WTC11 (cell line): ENCODE results near the gene LDB2. TPM values are rescaled to one million over a fixed set of nuclear protein-coding genes. Genes with fewer than 3 reads are reported as not detected.

Source experiments
- ATAC-seq: fragments of 200-7000 bp; cut with Tn5 transposase; 2 replicates; pipeline ENCODE4 v1.10.0; 2021; ENCODE audit warnings: mild to moderate bottlenecking, moderate library complexity
- CTCF ChIA-PET: fragments of 300-600 bp; sonication (Branson Sonifier 250); formaldehyde crosslinking; loops from one replicate; lab custom pipeline; 2021; ENCODE audit warnings: antibody characterized with exemption; lab: Charles Lee
- POLR2A ChIA-PET: fragments of 350-600 bp; sonication (Branson Sonifier 250); formaldehyde crosslinking; loops from one replicate; lab custom pipeline; 2021; ENCODE audit warnings: antibody characterized with exemption; lab: Charles Lee
- DNase-seq: peaks from one replicate; pipeline ENCODE4 v3.0.0; 2021; ENCODE audit warnings: low spot score
- H3K27ac Mint-ChIP-seq: 2 replicates; pipeline ENCODE4 v1.8.0; 2021; ENCODE audit warnings: mixed read lengths
- H3K27me3 Mint-ChIP-seq: 2 replicates; pipeline ENCODE4 v1.8.0; 2021; ENCODE audit warnings: low read depth, mild to moderate bottlenecking, moderate library complexity, mixed read lengths
- H3K36me3 Mint-ChIP-seq: 2 replicates; pipeline ENCODE4 v1.8.0; 2021; ENCODE audit warnings: mixed read lengths
- H3K4me1 Mint-ChIP-seq: 2 replicates; pipeline ENCODE4 v1.8.0; 2022; ENCODE audit warnings: mixed read lengths
- H3K4me3 Mint-ChIP-seq: 2 replicates; pipeline ENCODE4 v1.8.0; 2021; ENCODE audit warnings: mild to moderate bottlenecking, moderate library complexity, mixed read lengths
- H3K9me3 Mint-ChIP-seq: 2 replicates; pipeline ENCODE4 v1.8.0; 2021; ENCODE audit warnings: mixed read lengths
- ELF4 ChIP-seq: sonication (generic); formaldehyde crosslinking; IDR thresholded peaks from 2 replicates; pipeline ENCODE4 v1.8.1; 2022; ENCODE audit warnings: low read depth, mild to moderate bottlenecking, moderate library complexity, missing genetic modification reagents
- EMX1 ChIP-seq: fragments of 250-450 bp; sonication (Bioruptor Pico); IDR thresholded peaks from 2 replicates; pipeline ENCODE4 v1.8.0; 2021; ENCODE audit warnings: mild to moderate bottlenecking
- FOXP1 ChIP-seq: sonication (generic); formaldehyde crosslinking; IDR thresholded peaks from 2 replicates; pipeline ENCODE4 v1.8.0; 2022; ENCODE audit warnings: missing genetic modification reagents, mild to moderate bottlenecking, moderate library complexity, borderline replicate concordance
- GABPB1 ChIP-seq: sonication (generic); formaldehyde crosslinking; IDR thresholded peaks from 2 replicates; pipeline ENCODE4 v1.8.1; 2023; ENCODE audit warnings: mild to moderate bottlenecking, missing genetic modification reagents
- GTF2I ChIP-seq: fragments of 250-450 bp; sonication (Bioruptor Pico); conservative IDR thresholded peaks from 2 replicates; pipeline ENCODE4 v1.4.0; 2021; ENCODE audit warnings: mild to moderate bottlenecking
- IRF2 ChIP-seq: sonication (generic); formaldehyde crosslinking; IDR thresholded peaks from 2 replicates; pipeline ENCODE4 v1.8.0; 2022; ENCODE audit warnings: low read depth, missing genetic modification reagents, borderline replicate concordance
- MYBL2 ChIP-seq: sonication (generic); formaldehyde crosslinking; IDR thresholded peaks from 2 replicates; pipeline ENCODE4 v1.8.1; 2023; ENCODE audit warnings: mild to moderate bottlenecking, moderate library complexity, missing genetic modification reagents
- NFATC4 ChIP-seq: fragments of 250-450 bp; sonication (Bioruptor Pico); IDR thresholded peaks from 2 replicates; pipeline ENCODE4 v1.9.0; 2021; ENCODE audit warnings: mild to moderate bottlenecking
- NFE2L1 ChIP-seq: sonication (generic); formaldehyde crosslinking; IDR thresholded peaks from 2 replicates; pipeline ENCODE4 v1.8.1; 2023; ENCODE audit warnings: missing genetic modification reagents
- NR2C2 ChIP-seq: sonication (generic); formaldehyde crosslinking; IDR thresholded peaks from 2 replicates; pipeline ENCODE4 v1.8.0; 2022; ENCODE audit warnings: mild to moderate bottlenecking, missing genetic modification reagents
- RELA ChIP-seq: sonication (generic); formaldehyde crosslinking; IDR thresholded peaks from 2 replicates; pipeline ENCODE4 v1.8.1; 2022; ENCODE audit warnings: missing genetic modification reagents, mild to moderate bottlenecking, borderline replicate concordance
- RORB ChIP-seq: fragments of 250-450 bp; sonication (Bioruptor Pico); IDR thresholded peaks from 2 replicates; pipeline ENCODE4 v1.9.0; 2021; ENCODE audit warnings: mild to moderate bottlenecking
- TEAD1 ChIP-seq: sonication (generic); formaldehyde crosslinking; IDR thresholded peaks from 2 replicates; pipeline ENCODE4 v1.8.0; 2022; ENCODE audit warnings: mild to moderate bottlenecking, missing genetic modification reagents
- USF2 ChIP-seq: sonication (generic); formaldehyde crosslinking; IDR thresholded peaks from 2 replicates; pipeline ENCODE4 v1.8.1; 2023; ENCODE audit warnings: mild to moderate bottlenecking, missing genetic modification reagents, moderate library complexity
- ZBTB43 ChIP-seq: sonication (generic); formaldehyde crosslinking; IDR thresholded peaks from 2 replicates; pipeline ENCODE4 v1.8.1; 2023; ENCODE audit warnings: mild to moderate bottlenecking, missing genetic modification reagents
- ZNF138 ChIP-seq: sonication (generic); formaldehyde crosslinking; conservative IDR thresholded peaks from 2 replicates; pipeline ENCODE4 v1.8.1; 2022; ENCODE audit warnings: mild to moderate bottlenecking, moderate library complexity, missing genetic modification reagents
- ZNF416 ChIP-seq: fragments of 250-450 bp; sonication (Bioruptor Pico); IDR thresholded peaks from 2 replicates; pipeline ENCODE4 v1.9.0; 2021; ENCODE audit warnings: mild to moderate bottlenecking, inconsistent platforms
- ZNF671 ChIP-seq: fragments of 250-450 bp; sonication (Bioruptor Pico); IDR thresholded peaks from 2 replicates; pipeline ENCODE4 v1.8.0; 2021; ENCODE audit warnings: mild to moderate bottlenecking
- total RNA-seq: library from RNA; stranded (reverse); gene quantifications from 3 replicates; pipeline ENCODE4 v1.2.3, GENCODE V29; 2021
- TF ChIP-seq, protein P1 (sequence below): sonication (generic); formaldehyde crosslinking; IDR thresholded peaks from 2 replicates; pipeline ENCODE4 v1.8.0; 2022; ENCODE audit warnings: mild to moderate bottlenecking, missing genetic modification reagents
- TF ChIP-seq, protein P2 (sequence below): sonication (generic); formaldehyde crosslinking; IDR thresholded peaks from 2 replicates; pipeline ENCODE4 v1.8.1; 2022; ENCODE audit warnings: low read depth, missing genetic modification reagents, borderline replicate concordance
- TF ChIP-seq, protein P3 (sequence below): sonication (generic); formaldehyde crosslinking; IDR thresholded peaks from 2 replicates; pipeline ENCODE4 v1.8.0; 2022; ENCODE audit warnings: missing genetic modification reagents

The LDB2 gene
- total RNA-seq, 1 experiment from 2014 or later: 62.4 TPM

- TF ChIP-seq RORB (CRISPR knock-in tag): no peak
- no peak for TF ChIP-seq MYBL2 (CRISPR knock-in tag)
- TF ChIP-seq, all 79 proteins: peak for 0
These were observed 28.7 kb downstream of the LDB2 start (continued) for GRCh38 chr4:16869594-16870245.

- Mint-ChIP-seq H3K4me1 (peaks cover 27% of the 10 kb centered on the region), H3K27me3 (no peaks in the 10 kb centered on the region), H3K4me3 (no peak overlapping the region), H3K36me3 (peaks cover 13% of the 10 kb centered on the region), H3K27ac (no peak overlapping the region), H3K9me3 (peaks cover 13% of the 10 kb centered on the region)
- TF ChIP-seq GABPB1 (CRISPR knock-in tag) (no peak), USF2 (no peak), RELA (CRISPR knock-in tag) (no peak), NR2C2 (no peak), EMX1 (CRISPR knock-in tag) (no peak), IRF2 (CRISPR knock-in tag) (no peak), GTF2I (CRISPR knock-in tag) (no peak), ELF4 (no peak), ZNF416 (CRISPR knock-in tag) (no peak), ZNF138 (CRISPR knock-in tag) (no peak), NFE2L1 (CRISPR knock-in tag) (no peak), TEAD1 (CRISPR knock-in tag) (no peak), NFATC4 (no peak), FOXP1 (CRISPR knock-in tag) (no peak), ZNF671 (CRISPR knock-in tag) (no peak), ZBTB43 (CRISPR knock-in tag) (no peak)
- TF ChIP-seq, protein P1, sequence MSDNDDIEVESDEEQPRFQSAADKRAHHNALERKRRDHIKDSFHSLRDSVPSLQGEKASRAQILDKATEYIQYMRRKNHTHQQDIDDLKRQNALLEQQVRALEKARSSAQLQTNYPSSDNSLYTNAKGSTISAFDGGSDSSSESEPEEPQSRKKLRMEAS (CRISPR knock-in tag): no peak
- TF ChIP-seq, protein P2, sequence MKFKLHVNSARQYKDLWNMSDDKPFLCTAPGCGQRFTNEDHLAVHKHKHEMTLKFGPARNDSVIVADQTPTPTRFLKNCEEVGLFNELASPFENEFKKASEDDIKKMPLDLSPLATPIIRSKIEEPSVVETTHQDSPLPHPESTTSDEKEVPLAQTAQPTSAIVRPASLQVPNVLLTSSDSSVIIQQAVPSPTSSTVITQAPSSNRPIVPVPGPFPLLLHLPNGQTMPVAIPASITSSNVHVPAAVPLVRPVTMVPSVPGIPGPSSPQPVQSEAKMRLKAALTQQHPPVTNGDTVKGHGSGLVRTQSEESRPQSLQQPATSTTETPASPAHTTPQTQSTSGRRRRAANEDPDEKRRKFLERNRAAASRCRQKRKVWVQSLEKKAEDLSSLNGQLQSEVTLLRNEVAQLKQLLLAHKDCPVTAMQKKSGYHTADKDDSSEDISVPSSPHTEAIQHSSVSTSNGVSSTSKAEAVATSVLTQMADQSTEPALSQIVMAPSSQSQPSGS (CRISPR knock-in tag): no peak
- TF ChIP-seq, protein P3, sequence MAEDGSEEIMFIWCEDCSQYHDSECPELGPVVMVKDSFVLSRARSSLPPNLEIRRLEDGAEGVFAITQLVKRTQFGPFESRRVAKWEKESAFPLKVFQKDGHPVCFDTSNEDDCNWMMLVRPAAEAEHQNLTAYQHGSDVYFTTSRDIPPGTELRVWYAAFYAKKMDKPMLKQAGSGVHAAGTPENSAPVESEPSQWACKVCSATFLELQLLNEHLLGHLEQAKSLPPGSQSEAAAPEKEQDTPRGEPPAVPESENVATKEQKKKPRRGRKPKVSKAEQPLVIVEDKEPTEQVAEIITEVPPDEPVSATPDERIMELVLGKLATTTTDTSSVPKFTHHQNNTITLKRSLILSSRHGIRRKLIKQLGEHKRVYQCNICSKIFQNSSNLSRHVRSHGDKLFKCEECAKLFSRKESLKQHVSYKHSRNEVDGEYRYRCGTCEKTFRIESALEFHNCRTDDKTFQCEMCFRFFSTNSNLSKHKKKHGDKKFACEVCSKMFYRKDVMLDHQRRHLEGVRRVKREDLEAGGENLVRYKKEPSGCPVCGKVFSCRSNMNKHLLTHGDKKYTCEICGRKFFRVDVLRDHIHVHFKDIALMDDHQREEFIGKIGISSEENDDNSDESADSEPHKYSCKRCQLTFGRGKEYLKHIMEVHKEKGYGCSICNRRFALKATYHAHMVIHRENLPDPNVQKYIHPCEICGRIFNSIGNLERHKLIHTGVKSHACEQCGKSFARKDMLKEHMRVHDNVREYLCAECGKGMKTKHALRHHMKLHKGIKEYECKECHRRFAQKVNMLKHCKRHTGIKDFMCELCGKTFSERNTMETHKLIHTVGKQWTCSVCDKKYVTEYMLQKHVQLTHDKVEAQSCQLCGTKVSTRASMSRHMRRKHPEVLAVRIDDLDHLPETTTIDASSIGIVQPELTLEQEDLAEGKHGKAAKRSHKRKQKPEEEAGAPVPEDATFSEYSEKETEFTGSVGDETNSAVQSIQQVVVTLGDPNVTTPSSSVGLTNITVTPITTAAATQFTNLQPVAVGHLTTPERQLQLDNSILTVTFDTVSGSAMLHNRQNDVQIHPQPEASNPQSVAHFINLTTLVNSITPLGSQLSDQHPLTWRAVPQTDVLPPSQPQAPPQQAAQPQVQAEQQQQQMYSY (CRISPR knock-in tag): no peak
- ATAC-seq: no peak
- POLR2A ChIA-PET: no interaction called here
- CTCF ChIA-PET: no interaction called here
- no peak for DNase-seq
These were observed 29.8 kb downstream of the LDB2 start for GRCh38 chr4:16868674-16869073.
